OCI-LY7 (cell line): ENCODE data around the gene SCUBE3. TPM values are rescaled to one million over a fixed set of nuclear protein-coding genes. Genes with fewer than 3 reads are reported as not detected.

ENCODE experiments used
- BruUV-seq: library from RNA; stranded (reverse); fragments of 400-500 nt; replicated peaks from 2 replicates; lab custom pipeline; 2021; lab: Mats Ljungman, UMichigan
- CTCF ChIA-PET: fragments of 300-600 bp; sonication (Branson Sonifier 250); formaldehyde crosslinking; loops from one replicate; lab custom pipeline; 2022; ENCODE audit warnings: antibody characterized with exemption; ENCODE audit not compliant: unreplicated experiment; lab: Charles Lee
- POLR2A ChIA-PET: fragments of 300-600 bp; sonication (Branson Sonifier 250); formaldehyde crosslinking; loops from one replicate; lab custom pipeline; 2022; ENCODE audit warnings: antibody characterized with exemption; lab: Charles Lee
- DNase-seq: peaks from one replicate; pipeline ENCODE4 v3.0.0-alpha.2; 2015; ENCODE audit warnings: low spot score
- H2AFZ ChIP-seq: fragments of 200-600 bp; sonication (generic), shearing (Covaris generic); 2 replicates; pipeline ENCODE4 v1.6.1; 2014; ENCODE audit warnings: mild to moderate bottlenecking, antibody characterized with exemption, low read length, moderate library complexity
- H3K27ac ChIP-seq: fragments of 200-600 bp; sonication (generic); 2 replicates; pipeline ENCODE4 v1.5.1; 2014; ENCODE audit warnings: mixed run types, low read depth, mild to moderate bottlenecking, moderate library complexity, low read length, inconsistent platforms; ENCODE audit not compliant: poor library complexity, severe bottlenecking
- H3K36me3 ChIP-seq: fragments of 200-600 bp; sonication (generic); 2 replicates; pipeline ENCODE4 v1.6.1; 2014; ENCODE audit warnings: mild to moderate bottlenecking, antibody characterized with exemption, low read length, moderate library complexity, mixed read lengths; ENCODE audit not compliant: insufficient read depth
- H3K4me1 ChIP-seq: fragments of 200-600 bp; sonication (generic); 2 replicates; pipeline ENCODE4 v1.5.1; 2014; ENCODE audit warnings: mild to moderate bottlenecking, low read length; ENCODE audit not compliant: insufficient read depth, poor library complexity, severe bottlenecking
- H3K4me2 ChIP-seq: fragments of 200-600 bp; sonication (generic); 2 replicates; pipeline ENCODE4 v1.6.1; 2014; ENCODE audit warnings: mild to moderate bottlenecking, low read length
- H3K4me3 ChIP-seq: fragments of 200-600 bp; sonication (generic); 2 replicates; pipeline ENCODE4 v1.5.1; 2014; ENCODE audit warnings: mild to moderate bottlenecking, low read depth, low read length; ENCODE audit not compliant: poor library complexity, severe bottlenecking
- H3K79me2 ChIP-seq: fragments of 200-600 bp; sonication (generic); 2 replicates; pipeline ENCODE4 v1.6.1; 2016; ENCODE audit warnings: low read depth, mild to moderate bottlenecking, low read length, moderate library complexity, mixed read lengths; ENCODE audit not compliant: insufficient read depth
- H3K9me2 ChIP-seq: fragments of 200-600 bp; sonication (generic); 2 replicates; pipeline ENCODE4 v1.6.1; 2016; ENCODE audit warnings: mild to moderate bottlenecking, low read length, mixed read lengths; ENCODE audit not compliant: insufficient read depth
- H3K9me3 ChIP-seq: fragments of 200-600 bp; sonication (generic); 2 replicates; pipeline ENCODE4 v1.6.1; 2014; ENCODE audit warnings: mild to moderate bottlenecking, mixed run types, low read length, mixed read lengths
- H4K20me1 ChIP-seq: fragments of 200-600 bp; sonication (generic); 2 replicates; pipeline ENCODE4 v1.6.1; 2014; ENCODE audit warnings: mild to moderate bottlenecking, antibody characterized with exemption, low read length, moderate library complexity, mixed read lengths; ENCODE audit not compliant: insufficient read depth
- CTCF ChIP-seq: fragments of 200-600 bp; sonication (generic); conservative IDR thresholded peaks from 2 replicates; pipeline ENCODE4 v1.5.1; 2014; ENCODE audit warnings: mild to moderate bottlenecking, antibody characterized with exemption, low read length, moderate library complexity, mixed read lengths
- EZH2phosphoT487 ChIP-seq: fragments of 200-600 bp; sonication (generic); IDR thresholded peaks from 2 replicates; pipeline ENCODE4 v1.6.1; 2018; ENCODE audit warnings: low read depth, borderline replicate concordance, mild to moderate bottlenecking, mixed run types, antibody characterized with exemption, low read length, moderate library complexity, mixed read lengths
- intact Hi-C: fragments of 100-400 bp; cut with micrococcal nuclease; formaldehyde crosslinking; loops from one replicate; pipeline ENCODE4 v1.10.0; 2022; ENCODE audit not compliant: unreplicated experiment
- total RNA-seq, 2 experiments: library from RNA; depleted of rRNA in 1 of 2; stranded (reverse); fragments of >200 nt in 1 of 2; shearing (Covaris generic) in 1 of 2; gene quantifications; 2 replicates each; pipeline ENCODE4 v1.2.3, GENCODE V29; 2014 to 2022

SCUBE3 gene
- total RNA-seq, 2 experiments from 2014 or later: not detected

DNA sequence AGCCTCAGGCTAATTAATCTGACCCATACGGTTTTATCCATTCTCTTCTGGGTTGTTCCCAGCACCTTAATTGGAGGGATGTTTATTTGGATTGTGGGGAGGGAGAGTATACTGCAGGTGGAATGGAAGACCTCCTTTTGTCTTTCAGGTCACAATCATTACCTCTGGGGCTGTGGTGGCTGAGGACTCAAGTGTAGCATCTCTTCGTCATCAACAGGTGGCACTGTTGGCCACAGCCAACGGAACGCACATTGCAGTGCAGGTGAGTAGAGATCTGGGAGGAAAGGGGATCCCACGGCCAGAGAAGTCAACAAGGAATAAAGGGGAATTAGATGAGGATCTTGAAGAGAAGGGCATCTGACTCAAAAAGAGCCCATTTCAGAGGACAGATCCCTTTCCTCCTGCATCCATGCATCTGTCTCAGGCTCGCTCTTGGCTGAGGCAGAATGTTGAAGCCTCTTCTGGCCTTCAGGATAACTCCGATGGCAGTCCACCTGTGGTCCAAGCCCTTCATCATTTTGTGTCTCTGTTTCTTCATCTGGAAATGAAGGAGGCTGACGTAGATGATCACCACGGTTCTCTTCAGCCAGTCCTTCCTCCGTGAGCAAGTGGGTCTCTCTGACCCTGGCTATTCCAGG, 80.7 kb downstream of the SCUBE3 start:
- ChIA-PET POLR2A (no interaction called here), CTCF (no interaction called here)
- Histone ChIP-seq H3K79me2 (peaks cover 17% of the 10 kb centered on the region; the same call in 1 of the 2 replicates), H3K27ac (no peak overlapping the region), H3K4me2 (no peak overlapping the region), H4K20me1 (no peaks in the 10 kb centered on the region), H3K9me3 (no peaks in the 10 kb centered on the region), H3K36me3 (peaks cover 61% of the 10 kb centered on the region), H3K4me1 (peaks cover 36% of the 10 kb centered on the region), H3K4me3 (no peak overlapping the region), H3K9me2 (no peaks in the 10 kb centered on the region), H2AFZ (no peak overlapping the region)
- no TSS peak for BruUV-seq
- intact Hi-C loops: no loop called here
- peak; percentile 71 for DNase-seq
- TF ChIP-seq CTCF (peak; percentile 96), EZH2phosphoT487 (no peak)

GRCh38 chr6:35295036-35295435, 81.3 kb downstream of the SCUBE3 start:
- Histone ChIP-seq H4K20me1 (no peaks in the 10 kb centered on the region), H3K4me2 (no peak overlapping the region), H3K79me2 (peaks cover 24% of the 10 kb centered on the region; the same call in 1 of the 2 replicates), H3K9me2 (no peaks in the 10 kb centered on the region), H3K9me3 (no peaks in the 10 kb centered on the region), H2AFZ (no peak overlapping the region), H3K27ac (no peak overlapping the region), H3K4me3 (no peak overlapping the region), H3K36me3 (peaks cover 58% of the 10 kb centered on the region), H3K4me1 (peaks cover 42% of the 10 kb centered on the region)
- intact Hi-C loops: no loop called here
- ChIA-PET CTCF (no interaction called here), POLR2A (interaction anchor here (0.6 kb wide), 1 partner anchor 123 kb away, joined by 4 read pairs; no protein-coding TSS in a partner anchor)
- DNase-seq: no peak
- no peak for TF ChIP-seq CTCF
- TF ChIP-seq EZH2phosphoT487: no peak
- BruUV-seq: no TSS peak
